ENCODE measurements around the gene SLC10A1. TPM values are rescaled to one million over a fixed set of nuclear protein-coding genes. Genes with fewer than 3 reads are reported as not detected.

The SLC10A1 gene
- total and polyA plus RNA-seq, 2 of the 8 experiments (the other 6 are each of a cell fraction or from before 2014, with no cell fraction given), result not detected

DNA sequence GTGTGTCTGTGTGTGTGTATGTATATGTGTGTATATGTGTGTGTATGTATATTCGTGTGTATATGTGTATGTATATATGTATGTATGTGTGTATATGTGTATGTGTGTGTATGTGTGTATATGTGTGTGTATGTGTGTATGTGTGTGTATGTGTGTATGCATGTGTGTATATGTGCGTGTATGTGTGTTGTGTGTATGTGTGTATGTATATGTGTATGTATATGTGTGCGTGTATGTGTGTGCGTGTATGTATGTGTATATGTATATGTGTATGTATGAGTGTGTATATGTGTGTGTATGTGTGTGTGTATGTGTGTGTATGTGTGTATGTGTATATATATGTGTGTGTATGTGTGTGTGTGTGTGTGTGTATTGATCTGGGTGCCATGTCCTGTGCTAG, 31.8 kb upstream of the SLC10A1 start (continued):
- TF ChIP-seq MAFK (IDR thresholded peaks at IDR 0.05; ENCODE audit: low read depth, low read length) (no peak), CHD2 (IDR thresholded peaks at IDR 0.05; ENCODE audit: low read length) (no peak)

Data from H1 (cell line).